ENCODE data around the gene ASPSCR1.

DNA sequence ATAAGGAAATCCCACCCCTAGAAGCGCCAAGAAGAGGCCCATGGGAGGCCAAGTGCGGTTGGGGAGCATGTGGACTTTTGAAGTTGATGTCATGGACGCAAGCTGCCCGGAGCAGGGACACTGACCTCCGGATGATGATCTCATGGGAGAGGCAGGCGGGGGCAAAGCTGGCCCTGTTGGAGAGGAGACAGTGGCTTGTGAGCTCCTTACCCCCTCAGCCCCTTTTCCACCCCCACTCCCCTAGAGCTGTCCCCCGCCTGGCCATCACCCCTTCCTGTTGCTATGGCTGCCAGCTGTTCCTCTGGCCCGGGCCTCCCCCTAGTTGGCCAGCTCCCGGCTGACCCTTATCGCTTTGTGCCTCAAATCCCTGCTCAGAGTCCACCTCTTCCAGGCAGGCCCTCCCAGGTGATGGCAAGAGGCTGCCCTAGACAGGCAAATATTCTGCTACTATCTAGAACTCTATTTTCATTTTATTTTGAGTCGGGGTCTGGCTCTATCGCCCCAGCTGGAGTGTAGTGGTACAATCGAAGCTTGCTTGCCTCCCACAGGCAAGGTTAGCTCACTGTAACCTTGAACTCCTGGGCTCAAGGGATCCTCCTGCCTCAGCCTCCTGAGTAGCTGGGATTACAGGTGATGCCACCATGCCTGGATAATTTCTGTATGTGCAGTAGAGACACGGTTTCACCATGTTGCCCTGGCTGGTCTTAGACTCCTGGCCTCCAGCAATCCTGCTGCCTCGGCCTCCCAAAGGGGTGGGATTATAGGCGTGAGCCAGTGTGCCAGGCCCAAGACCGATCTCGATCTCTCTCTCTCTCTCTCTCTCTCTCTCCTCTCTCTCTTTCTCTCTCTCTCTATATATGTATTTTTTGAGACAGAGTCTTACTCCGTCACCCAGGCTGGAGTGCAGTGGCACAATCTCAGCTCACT, 23.0 kb upstream of the ASPSCR1 start:
- TF ChIP-seq GLI4 (CRISPR knock-in tag; IDR thresholded peaks at IDR 0.05; ENCODE audit: borderline replicate concordance) (no peak), POLR2AphosphoS2 (IDR thresholded peaks at IDR 0.05; ENCODE audit: low read depth, low read length) (no peak), ZBTB1 (CRISPR knock-in tag; IDR thresholded peaks at IDR 0.05; ENCODE audit: borderline replicate concordance) (no peak), RXRA (CRISPR knock-in tag; IDR thresholded peaks at IDR 0.05) (no peak), RFX5 (IDR thresholded peaks at IDR 0.05; ENCODE audit: low read depth, low read length) (no peak), ZNF670 (CRISPR knock-in tag; IDR thresholded peaks at IDR 0.05; ENCODE audit: borderline replicate concordance) (no peak), REST (IDR thresholded peaks at IDR 0.05; ENCODE audit: borderline replicate concordance in 1 of 2, low read depth in 1 of 2, low read length in 2 of 2) (no peak)
- TF ChIP-seq, protein P1, sequence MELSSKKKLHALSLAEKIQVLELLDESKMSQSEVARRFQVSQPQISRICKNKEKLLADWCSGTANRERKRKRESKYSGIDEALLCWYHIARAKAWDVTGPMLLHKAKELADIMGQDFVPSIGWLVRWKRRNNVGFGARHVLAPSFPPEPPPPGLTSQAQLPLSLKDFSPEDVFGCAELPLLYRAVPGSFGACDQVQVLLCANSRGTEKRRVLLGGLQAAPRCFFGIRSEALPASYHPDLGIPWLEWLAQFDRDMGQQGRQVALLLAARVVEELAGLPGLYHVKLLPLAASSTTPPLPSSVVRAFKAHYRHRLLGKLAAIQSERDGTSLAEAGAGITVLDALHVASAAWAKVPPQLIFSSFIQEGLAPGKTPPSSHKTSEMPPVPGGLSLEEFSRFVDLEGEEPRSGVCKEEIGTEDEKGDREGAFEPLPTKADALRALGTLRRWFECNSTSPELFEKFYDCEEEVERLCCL (CRISPR knock-in tag; IDR thresholded peaks at IDR 0.05; ENCODE audit: borderline replicate concordance): no peak
- TF ChIP-seq, protein P2, sequence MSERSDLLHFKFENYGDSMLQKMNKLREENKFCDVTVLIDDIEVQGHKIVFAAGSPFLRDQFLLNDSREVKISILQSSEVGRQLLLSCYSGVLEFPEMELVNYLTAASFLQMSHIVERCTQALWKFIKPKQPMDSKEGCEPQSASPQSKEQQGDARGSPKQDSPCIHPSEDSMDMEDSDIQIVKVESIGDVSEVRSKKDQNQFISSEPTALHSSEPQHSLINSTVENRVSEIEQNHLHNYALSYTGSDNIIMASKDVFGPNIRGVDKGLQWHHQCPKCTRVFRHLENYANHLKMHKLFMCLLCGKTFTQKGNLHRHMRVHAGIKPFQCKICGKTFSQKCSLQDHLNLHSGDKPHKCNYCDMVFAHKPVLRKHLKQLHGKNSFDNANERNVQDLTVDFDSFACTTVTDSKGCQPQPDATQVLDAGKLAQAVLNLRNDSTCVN (CRISPR knock-in tag; IDR thresholded peaks at IDR 0.05; ENCODE audit: borderline replicate concordance): no peak
